GM19043 (cell line): Measurements from ENCODE around the gene C5orf52.
"Not testable (repeated sequence)": the region's sequence is repeated elsewhere in the genome, so short reads cannot be mapped to it uniquely, and the experiment has no call there.

Experiments
- ATAC-seq: cut with Tn5 transposase; IDR thresholded peaks from one replicate; pipeline ENCODE4 v1.9.1; 2021; ENCODE audit warnings: low read depth; ENCODE audit not compliant: unreplicated experiment

C5orf52 gene

DNA sequence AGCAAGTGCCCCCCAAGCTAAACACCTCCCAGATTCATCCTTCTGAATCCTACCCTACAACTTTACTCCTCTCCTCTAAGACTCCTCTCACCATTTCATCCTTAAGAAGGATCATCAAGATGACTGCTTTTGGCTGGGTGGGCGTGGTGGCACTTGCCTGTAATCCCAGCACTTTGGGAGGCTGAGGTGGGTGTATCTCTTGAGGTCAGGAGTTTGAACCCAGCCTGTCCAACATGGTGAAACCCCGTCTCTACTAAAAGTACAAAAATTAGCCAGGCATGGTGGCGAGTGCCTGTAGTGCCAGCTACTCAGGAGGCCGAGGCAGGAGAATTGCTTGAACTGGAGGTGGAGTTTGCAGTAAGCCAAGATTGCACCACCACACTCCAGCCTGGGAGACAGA lies 3.0 kb downstream of the C5orf52 start:
- ATAC-seq, result not testable (repeated sequence)

DNA sequence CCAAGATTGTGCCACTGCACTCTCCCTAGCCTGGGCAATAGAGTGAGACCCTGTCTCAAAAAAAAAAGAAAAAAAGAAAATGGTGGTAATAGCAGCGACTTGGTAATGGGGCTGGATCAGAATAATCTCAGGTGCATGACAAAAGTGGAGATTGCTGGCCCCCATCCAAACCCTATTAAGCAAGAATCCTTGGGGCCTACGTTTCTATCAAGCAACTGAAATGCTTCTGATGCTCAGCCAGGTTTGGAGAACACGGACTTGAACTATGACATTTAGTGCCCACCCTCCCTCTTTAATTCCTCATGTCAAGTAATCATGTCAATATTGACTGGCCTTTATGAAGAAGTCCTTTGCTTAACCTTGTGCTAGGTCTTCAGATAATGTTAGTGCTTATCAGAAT lies 6.6 kb downstream of the C5orf52 start:
- no peak for ATAC-seq

DNA sequence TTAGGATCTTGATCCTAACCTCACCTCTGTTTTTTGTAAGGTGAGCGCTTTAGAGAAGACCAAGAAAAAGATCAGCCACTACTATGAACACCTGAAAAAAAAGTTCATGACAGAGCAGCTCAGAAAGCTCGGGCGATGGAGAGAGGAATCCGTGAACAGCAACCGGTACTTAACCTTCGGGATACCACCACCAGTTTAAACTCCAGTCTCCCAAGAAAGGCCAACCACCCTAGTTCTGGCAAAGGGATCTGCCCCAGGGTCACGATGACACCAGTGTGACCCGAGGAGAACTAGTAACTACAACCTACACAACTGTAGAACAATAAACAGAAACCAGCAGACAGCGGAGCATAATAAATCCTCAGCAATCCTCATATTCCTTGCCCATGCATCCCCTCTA lies 8.5 kb downstream of the C5orf52 start:
- ATAC-seq, result no peak

DNA sequence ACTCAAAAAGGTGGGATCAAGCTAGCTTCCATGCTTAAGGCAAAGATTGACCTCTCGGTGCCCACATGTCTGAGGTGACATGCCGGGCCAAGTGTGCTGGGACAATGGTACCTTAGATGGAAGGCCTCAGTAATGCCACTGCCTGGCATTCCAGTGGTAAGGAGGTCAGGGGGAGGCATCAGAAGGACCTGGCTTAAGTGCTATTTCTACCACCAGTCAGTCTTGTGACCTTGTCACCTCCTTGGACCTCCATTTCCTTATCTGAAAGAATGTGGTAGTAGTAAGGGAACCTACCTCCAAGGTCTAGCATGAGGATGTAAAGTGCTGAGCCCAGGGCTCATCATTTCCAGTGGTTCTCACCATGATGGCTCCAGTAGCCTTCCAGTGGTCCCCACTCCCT lies 8.9 kb downstream of the C5orf52 start:
- ATAC-seq, result no peak

DNA sequence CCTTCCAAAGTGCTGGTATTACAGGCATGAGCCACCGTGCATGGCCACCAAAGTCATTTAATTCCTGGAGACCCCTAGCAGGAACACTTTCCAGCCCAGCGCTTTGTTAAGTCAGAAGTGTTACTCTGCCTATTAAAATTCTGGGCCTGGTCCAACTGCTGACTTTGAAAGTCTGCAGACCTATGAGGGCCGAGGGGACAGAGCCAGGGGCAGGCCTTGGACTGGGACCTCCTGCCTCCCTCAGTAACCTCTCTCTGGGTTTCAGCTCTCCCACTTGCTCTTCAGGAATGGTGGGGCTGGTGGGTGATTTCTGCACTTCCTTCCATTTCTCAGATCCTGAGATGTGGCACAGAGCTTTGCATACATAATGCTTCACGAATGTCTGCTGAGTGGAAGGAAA lies 9.7 kb downstream of the C5orf52 start:
- no peak for ATAC-seq

DNA sequence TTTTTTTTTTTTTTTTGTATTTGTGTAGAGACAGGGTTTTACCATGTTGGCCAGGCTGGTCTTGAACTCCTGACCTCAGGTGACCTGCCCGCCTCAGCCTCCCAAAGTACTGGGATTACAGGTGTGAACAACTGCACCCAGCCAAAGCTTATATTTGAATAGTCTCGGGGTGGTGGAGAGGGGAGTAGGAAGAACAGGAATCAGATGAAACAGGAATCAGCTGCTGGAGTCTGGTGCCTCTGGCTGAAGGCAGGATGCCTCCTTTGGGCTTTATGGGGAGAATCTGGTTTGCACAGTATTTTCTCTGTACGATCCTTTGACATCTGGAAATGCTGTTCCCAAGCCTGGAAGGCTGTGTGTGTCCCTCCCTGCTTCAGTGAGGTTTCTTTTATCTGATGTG lies 10.9 kb downstream of the C5orf52 start:
- ATAC-seq, result no peak

DNA sequence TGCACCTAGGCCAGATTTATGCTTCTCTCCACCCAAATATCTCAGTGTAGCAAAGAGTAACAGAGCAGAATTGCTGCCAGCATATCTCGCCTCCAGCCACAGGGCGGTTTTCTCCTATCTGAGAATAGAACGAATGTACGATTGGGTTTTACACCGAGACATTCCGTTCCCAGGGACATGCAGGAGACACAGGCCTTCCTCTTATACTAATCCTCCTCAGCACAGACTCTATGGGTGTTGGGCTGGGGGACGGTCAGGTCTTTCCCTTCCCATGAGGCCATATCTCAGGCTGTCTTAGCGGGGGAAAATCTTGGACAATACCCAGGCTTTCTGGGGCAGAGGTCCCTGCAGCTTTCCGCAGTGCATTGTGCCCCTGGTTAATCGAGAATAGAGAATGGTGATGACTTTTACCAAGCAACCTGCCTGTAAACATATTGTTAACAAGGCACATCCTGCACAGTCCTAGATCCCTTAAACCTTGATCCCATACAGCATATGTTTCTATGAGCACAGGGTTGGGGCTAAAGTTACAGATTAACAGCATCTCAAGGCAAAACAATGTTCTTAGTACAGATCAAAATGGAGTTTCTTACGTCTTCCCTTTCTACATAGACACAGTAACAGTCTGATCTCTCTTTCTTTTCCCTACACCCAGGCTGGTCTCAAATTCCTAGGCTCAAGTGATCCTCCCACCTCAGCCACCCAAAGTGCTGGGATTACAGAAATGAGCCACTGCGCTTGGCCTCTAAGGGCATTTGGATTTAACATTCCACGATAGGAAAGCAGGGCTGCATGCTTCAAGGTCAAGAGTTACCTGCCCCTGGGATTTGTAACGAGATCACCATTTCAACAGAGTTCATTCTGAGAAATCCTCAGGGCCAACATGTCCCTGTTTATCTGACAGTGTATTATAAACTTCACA lies 15.2 kb downstream of the C5orf52 start:
- not testable (repeated sequence) for ATAC-seq

DNA sequence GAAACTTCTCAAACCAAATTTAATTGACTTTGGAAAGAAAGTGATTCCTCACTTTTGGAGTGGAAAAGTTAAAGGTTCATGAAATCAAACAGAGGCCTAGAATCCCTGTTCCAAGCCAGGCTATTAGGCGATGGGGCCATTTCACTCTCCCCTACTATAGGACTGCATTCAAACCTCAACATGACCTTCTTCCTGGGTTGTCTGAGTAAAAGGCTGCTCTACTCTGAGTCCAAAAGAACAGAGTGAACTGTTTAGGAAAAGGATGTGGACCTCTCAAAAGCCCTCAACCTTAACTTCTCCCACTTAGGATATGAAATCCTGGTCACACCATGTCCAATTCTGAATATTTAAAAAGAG lies 15.8 kb downstream of the C5orf52 start:
- no peak for ATAC-seq

DNA sequence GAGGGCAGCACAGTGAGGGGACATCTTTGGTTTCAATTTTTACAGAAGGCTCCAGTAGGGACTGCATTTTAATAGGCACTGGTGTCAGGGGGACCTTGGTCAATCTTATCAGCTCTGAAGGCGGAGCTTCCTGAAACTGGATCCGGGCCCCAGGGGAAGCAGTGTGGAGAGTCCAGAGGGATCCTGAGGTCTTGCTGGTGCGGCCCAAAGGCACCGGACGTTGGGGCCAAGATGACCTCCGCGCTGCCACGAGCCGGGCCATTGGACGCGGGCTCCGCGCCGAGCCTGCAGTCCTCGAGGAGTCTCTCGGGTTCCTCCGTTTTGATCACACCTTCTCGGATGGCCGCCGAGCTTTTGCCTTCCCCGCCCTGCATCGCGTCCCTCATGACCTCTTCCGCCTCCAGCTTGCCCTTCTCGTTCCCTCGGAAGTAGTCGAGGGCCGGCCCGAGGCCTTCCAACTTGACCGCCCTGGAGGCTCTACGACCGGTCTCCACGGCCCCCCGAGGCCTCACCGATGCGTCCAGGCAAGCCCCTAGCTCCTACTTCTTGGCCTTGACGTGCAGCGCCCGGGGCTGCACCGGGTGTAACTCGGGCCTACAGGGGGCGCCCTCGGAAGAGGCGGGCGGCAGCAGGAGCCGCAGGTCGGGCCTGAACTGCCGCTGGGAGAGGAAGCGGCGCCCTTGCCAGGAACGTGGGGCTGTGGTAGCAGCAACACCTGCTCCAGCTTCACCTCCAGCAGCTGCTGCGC lies 18.8 kb downstream of the C5orf52 start:
- no peak for ATAC-seq

DNA sequence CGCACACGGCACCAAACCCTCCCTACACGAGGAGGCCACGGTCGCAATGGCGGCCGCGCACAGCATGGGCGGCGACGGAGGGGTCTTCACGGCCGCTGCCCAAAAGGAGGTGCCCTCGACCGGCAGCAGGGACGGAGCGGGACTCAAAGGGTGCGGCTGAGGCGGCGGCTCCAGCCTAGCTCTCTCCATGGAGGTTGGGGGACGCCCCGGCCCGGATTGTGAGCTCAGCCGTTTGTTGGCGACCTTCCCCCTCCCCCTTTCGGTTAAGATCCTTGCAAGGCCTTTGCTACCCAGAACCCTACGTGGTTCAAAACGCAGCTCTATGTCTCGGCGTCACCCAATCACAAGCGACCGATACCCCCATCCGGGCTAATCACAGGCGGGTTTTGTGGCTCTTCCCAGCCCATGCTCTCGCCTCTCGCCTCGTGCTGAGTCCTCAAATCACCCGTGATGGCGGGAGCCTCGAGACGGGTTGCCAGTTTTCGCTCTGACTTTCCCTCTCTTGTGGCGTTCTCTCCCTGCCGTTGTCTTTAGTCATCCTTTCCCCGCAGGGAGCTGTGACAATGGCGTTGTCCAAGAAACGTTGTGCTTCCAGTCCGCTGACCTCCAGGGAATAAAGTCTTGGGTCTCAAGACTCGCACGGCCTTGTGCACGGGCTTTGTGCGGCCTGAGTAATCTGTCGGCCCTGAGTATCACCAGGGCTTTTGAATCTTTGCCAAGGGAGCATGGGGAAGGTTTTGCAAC lies 19.5 kb downstream of the C5orf52 start:
- no peak for ATAC-seq

DNA sequence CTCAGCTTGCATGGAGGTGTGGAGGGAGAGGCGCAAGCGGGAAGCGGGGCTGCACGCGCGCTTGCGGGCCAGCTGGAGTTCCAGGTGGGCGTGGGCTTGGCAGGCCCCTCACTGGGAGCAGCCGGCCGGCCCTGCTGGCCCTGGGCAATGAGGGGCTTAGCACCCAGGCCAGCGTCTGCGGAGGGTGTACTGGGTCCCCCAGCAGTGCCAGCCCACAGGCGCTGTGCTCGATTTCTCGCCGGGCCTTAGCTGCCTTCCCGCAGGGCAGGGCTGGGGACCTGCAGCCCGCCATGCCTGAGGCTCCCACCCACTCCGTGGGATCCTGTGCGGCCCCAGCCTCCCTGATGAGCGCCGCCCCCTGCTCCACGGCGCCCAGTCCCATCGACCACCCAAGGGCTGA lies 22.5 kb downstream of the C5orf52 start:
- ATAC-seq, result not testable (repeated sequence)

DNA sequence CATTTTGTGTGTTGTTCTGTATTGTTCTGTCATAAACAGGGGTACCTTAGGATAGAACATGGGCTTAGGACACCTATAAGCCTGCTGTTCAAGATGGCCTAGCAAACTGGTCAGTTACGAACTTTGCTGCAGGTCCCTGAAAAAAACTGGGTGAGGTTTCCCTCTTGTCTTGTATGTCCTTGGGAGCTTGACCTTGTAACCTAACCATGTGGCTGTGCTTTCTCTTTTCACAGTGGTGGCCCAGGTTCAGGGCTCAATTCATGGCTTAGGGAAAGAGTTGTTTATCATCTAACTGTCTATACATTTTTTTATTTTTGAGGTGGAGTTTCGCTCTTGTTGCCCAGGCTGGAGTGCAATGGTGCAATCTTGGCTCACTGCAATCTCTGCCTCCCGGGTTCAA lies 24.8 kb downstream of the C5orf52 start:
- not testable (repeated sequence) for ATAC-seq

DNA sequence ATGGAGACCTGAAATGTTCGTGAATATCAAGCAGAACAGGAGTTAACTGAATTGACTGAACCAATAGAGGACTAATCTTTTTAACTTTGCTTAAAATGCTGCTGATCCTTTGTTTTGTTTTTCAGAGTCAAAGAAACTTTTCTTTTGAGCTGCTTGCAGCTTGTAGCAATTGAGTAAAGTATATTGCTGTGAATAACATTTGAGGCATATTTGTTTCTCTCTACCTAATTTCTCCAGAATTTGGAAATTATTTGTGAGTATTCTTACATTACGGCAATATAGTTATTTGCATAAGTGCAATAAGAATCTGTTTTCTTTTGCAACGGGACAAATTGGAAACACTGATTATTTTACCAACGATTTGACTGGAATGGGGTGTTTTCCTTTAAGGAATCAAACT lies 27.3 kb downstream of the C5orf52 start:
- not testable (repeated sequence) for ATAC-seq

DNA sequence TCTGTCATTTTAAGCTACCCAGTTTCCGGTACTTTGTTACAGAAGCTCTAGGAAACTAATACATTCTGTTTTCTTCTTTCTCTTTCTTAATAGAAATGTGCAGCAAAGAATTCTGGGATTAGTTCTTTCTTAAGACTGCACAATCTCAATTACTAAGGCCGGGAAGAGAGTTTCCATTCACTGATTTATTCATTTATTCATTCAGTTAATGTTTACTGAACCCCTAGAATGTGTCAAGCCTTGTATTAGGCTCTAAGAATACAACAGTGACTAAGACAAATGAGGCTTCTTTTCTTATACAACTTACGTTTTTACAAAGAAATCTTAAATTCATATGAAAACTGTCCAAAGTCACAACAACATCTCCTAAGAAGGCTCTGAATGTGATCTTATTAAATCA lies 32.4 kb downstream of the C5orf52 start:
- no peak for ATAC-seq

DNA sequence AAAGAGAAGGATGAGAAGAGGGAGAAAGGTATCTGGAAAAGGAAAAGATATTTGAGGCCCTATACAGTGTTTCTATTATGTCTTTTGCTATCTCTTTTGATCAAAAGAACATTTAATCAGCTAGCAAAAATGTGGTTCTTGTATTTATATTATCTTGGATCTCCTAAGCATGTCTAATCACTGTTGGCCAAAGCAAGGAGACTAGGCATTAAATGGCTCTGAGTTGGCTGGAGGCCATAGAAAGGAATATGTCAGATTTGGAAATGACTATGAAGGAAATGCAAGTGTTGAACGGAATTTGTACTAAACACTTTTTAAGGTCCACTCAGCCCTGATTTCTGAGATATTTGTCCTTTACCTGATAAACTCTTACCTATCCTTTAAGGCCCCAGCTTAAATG lies 37.5 kb downstream of the C5orf52 start:
- ATAC-seq, result no peak

DNA sequence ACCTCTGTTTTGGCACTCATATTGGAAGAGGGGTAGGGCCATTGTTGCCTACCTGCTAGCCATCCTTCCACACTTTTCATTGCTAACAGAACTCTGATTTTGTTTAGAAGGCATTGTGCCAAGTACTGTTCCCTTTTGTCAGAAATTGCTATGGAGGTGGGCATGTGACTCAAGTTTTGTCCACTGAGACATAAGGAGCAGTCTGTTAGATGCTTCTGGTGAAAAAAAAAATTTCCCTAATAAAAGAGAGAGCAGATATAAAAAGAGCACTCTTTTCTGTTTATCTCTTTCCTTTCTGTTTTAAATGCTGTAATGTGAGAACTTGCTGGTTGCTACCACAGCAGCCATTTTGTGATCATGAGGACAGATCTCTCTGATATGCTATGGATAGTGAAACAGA lies 38.0 kb downstream of the C5orf52 start:
- no peak for ATAC-seq

DNA sequence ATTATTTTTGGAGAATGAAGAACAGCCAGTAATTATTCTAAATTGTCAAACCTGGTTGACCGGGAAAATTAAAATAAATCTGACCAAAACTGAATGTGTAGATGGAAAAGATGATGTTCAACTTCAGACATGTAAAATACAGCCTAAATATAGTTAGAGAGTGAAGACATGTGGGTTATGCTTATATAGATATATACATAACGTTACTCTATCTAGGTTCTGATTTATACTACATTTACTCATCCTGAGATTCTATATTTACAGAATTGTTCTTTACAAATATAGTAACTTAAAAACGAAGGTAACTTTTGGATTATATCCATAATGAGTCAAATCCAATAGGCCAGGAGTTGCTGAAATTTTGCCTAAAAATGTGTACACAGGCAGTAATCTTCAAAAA lies 39.1 kb downstream of the C5orf52 start:
- no peak for ATAC-seq

DNA sequence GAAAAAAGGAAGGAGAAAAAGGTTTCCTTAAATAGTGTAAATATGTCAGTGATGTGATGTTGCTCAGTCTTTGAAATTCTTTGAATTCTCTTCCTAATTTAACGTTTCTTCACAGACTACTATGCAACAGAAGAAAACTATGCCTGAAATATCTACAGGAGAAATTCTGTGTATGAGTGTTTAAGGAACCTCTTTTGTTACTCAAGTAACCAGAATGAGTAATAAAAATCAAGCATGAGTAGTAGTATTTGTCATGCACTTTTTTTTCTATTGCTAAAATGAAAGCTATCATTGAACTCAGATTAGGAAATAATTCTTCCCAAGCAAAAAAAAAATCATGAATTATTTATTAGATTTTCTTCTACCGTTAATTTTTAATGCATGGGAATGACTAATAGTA lies 39.5 kb downstream of the C5orf52 start:
- ATAC-seq, result no peak

DNA sequence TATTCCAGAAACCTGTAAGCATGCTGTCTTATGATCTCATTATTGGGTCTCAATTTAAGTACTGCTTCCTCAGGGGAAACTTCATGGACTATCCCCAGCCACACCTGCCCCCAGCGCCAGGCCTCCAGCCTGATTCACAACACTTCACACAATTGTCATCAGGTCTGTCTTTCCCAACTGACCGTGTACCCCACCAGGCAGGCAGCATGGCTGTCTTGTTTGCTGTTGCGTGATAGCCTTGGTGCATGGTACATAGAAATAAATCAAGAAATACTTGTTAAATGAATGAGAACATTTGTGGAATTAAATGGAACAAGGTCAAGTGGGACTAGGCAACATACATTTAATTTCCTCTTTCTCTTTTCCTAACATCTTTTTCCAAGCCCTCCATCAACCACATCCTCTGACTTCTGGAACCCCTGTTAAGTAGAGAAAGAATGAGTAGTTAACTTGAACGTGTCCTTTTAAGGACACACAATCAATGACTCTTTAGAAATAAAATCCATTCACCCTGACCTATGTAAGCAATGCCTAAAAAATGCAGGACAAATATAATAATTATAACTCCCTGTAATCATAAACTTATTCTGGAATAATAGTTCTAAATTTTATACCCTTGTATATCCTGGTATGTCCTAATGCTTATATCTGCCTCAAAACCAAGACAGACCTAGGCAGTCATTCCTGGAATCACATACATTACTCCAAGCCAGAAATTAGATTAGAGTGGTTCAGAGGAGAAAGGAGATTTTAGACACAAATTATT lies 42.7 kb downstream of the C5orf52 start:
- ATAC-seq, result no peak

DNA sequence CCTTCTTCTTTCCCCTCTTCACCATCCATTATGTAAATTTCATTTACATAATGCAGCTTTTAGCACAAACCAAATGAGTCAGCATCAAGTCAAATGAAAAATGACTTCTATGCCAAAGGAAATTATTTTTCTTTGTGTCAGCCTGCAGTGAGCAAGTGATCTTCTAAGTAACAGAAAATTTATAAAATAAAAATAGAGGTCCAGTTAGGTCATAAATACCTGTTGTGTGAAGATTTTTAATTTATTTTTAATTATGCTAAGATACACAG lies 43.2 kb downstream of the C5orf52 start:
- ATAC-seq, result no peak

DNA sequence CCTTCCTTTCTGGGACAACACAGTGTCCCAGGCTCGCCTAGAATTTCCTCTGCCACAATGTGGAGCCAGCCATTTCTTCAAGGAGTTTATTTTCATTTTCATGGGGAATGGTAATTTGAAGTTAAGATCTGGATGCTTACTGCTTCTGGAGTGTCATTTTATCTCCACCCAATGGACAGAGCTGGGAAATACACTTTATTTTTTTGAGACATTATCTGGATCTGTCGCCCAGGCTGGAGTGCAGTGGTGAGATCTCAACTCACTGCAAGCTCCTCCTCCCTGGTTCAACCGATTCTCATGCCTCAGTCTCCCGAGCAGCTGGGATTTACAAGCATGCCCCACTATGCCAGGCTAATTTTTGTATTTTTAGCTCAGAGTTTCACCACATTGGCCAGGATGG lies 47.2 kb downstream of the C5orf52 start:
- ATAC-seq, result peak; percentile 79
